ENCODE measurements around the gene CYP19A1.

The CYP19A1 gene

DNA sequence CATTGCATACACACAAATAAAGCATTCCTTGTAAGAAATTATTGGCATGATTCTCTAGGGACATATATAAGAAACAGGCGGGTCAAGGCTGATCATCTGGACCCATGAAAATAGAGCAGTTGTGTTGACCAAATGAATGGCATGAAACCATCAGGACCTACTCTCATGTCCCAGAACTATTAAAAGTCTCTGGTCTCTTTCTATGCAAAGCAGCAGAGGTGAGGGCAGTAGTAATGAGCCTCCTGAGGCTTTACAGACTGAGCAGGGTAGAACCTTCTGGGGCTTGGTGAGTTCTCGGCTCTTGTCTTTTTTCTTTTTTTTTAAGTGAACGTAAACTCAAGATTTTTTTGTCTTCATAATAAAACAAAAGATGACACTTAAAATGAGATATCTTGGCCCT lies 12.3 kb upstream of the CYP19A1 start:
- Histone ChIP-seq H3K4me3 (ENCODE audit: low read depth, low read length) (no peak overlapping the region), H3K4me1 (ENCODE audit: control insufficient read depth, insufficient read depth, low read length) (no peaks in the 10 kb centered on the region), H3K9me3 (ENCODE audit: control insufficient read depth, insufficient read depth, low read depth, low read length) (no peaks in the 10 kb centered on the region), H3K36me3 (ENCODE audit: control insufficient read depth in 2 of 2, insufficient read depth in 1 of 2, low read length in 2 of 2) (no peaks in the 10 kb centered on the region), H3K27ac (ENCODE audit: extremely low read depth, low read depth, low read length) (no peak overlapping the region)
- TF ChIP-seq KLF16 (tag by site-specific recombination; IDR thresholded peaks at IDR 0.05) (no peak), ZNF146 (tag by site-specific recombination; IDR thresholded peaks at IDR 0.05) (no peak), ZNF624 (tag by site-specific recombination; IDR thresholded peaks at IDR 0.05) (no peak), IKZF3 (tag by site-specific recombination; IDR thresholded peaks at IDR 0.05) (no peak), ZBTB49 (tag by site-specific recombination; IDR thresholded peaks at IDR 0.05; ENCODE audit: low read depth) (no peak), ZBTB44 (tag by site-specific recombination; IDR thresholded peaks at IDR 0.05) (no peak), ZNF585B (tag by site-specific recombination; IDR thresholded peaks at IDR 0.05) (no peak), GLIS1 (tag by site-specific recombination; IDR thresholded peaks at IDR 0.05) (no peak), ZNF202 (tag by site-specific recombination; IDR thresholded peaks at IDR 0.05; ENCODE audit: borderline replicate concordance) (no peak), ZNF132 (tag by site-specific recombination; IDR thresholded peaks at IDR 0.05; ENCODE audit: borderline replicate concordance) (no peak), YY2 (tag by site-specific recombination; IDR thresholded peaks at IDR 0.05) (no peak), ZNF600 (tag by site-specific recombination; IDR thresholded peaks at IDR 0.05) (no peak), ZNF2 (tag by site-specific recombination; IDR thresholded peaks at IDR 0.05) (no peak), ZNF10 (tag by site-specific recombination; IDR thresholded peaks at IDR 0.05) (no peak)
- TF ChIP-seq, protein P1, sequence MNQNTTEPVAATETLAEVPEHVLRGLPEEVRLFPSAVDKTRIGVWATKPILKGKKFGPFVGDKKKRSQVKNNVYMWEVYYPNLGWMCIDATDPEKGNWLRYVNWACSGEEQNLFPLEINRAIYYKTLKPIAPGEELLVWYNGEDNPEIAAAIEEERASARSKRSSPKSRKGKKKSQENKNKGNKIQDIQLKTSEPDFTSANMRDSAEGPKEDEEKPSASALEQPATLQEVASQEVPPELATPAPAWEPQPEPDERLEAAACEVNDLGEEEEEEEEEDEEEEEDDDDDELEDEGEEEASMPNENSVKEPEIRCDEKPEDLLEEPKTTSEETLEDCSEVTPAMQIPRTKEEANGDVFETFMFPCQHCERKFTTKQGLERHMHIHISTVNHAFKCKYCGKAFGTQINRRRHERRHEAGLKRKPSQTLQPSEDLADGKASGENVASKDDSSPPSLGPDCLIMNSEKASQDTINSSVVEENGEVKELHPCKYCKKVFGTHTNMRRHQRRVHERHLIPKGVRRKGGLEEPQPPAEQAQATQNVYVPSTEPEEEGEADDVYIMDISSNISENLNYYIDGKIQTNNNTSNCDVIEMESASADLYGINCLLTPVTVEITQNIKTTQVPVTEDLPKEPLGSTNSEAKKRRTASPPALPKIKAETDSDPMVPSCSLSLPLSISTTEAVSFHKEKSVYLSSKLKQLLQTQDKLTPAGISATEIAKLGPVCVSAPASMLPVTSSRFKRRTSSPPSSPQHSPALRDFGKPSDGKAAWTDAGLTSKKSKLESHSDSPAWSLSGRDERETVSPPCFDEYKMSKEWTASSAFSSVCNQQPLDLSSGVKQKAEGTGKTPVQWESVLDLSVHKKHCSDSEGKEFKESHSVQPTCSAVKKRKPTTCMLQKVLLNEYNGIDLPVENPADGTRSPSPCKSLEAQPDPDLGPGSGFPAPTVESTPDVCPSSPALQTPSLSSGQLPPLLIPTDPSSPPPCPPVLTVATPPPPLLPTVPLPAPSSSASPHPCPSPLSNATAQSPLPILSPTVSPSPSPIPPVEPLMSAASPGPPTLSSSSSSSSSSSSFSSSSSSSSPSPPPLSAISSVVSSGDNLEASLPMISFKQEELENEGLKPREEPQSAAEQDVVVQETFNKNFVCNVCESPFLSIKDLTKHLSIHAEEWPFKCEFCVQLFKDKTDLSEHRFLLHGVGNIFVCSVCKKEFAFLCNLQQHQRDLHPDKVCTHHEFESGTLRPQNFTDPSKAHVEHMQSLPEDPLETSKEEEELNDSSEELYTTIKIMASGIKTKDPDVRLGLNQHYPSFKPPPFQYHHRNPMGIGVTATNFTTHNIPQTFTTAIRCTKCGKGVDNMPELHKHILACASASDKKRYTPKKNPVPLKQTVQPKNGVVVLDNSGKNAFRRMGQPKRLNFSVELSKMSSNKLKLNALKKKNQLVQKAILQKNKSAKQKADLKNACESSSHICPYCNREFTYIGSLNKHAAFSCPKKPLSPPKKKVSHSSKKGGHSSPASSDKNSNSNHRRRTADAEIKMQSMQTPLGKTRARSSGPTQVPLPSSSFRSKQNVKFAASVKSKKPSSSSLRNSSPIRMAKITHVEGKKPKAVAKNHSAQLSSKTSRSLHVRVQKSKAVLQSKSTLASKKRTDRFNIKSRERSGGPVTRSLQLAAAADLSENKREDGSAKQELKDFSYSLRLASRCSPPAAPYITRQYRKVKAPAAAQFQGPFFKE (tag by site-specific recombination; IDR thresholded peaks at IDR 0.05; ENCODE audit: borderline replicate concordance): no peak
- TF ChIP-seq, protein P2, sequence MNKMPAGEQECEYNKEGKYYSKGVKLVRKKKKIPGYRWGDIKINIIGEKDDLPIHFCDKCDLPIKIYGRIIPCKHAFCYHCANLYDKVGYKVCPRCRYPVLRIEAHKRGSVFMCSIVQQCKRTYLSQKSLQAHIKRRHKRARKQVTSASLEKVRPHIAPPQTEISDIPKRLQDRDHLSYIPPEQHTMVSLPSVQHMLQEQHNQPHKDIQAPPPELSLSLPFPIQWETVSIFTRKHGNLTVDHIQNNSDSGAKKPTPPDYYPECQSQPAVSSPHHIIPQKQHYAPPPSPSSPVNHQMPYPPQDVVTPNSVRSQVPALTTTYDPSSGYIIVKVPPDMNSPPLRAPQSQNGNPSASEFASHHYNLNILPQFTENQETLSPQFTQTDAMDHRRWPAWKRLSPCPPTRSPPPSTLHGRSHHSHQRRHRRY (tag by site-specific recombination; IDR thresholded peaks at IDR 0.05): no peak
- TF ChIP-seq, protein P3, sequence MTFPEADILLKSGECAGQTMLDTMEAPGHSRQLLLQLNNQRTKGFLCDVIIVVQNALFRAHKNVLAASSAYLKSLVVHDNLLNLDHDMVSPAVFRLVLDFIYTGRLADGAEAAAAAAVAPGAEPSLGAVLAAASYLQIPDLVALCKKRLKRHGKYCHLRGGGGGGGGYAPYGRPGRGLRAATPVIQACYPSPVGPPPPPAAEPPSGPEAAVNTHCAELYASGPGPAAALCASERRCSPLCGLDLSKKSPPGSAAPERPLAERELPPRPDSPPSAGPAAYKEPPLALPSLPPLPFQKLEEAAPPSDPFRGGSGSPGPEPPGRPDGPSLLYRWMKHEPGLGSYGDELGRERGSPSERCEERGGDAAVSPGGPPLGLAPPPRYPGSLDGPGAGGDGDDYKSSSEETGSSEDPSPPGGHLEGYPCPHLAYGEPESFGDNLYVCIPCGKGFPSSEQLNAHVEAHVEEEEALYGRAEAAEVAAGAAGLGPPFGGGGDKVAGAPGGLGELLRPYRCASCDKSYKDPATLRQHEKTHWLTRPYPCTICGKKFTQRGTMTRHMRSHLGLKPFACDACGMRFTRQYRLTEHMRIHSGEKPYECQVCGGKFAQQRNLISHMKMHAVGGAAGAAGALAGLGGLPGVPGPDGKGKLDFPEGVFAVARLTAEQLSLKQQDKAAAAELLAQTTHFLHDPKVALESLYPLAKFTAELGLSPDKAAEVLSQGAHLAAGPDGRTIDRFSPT (tag by site-specific recombination; IDR thresholded peaks at IDR 0.05): no peak
- TF ChIP-seq, protein P4, sequence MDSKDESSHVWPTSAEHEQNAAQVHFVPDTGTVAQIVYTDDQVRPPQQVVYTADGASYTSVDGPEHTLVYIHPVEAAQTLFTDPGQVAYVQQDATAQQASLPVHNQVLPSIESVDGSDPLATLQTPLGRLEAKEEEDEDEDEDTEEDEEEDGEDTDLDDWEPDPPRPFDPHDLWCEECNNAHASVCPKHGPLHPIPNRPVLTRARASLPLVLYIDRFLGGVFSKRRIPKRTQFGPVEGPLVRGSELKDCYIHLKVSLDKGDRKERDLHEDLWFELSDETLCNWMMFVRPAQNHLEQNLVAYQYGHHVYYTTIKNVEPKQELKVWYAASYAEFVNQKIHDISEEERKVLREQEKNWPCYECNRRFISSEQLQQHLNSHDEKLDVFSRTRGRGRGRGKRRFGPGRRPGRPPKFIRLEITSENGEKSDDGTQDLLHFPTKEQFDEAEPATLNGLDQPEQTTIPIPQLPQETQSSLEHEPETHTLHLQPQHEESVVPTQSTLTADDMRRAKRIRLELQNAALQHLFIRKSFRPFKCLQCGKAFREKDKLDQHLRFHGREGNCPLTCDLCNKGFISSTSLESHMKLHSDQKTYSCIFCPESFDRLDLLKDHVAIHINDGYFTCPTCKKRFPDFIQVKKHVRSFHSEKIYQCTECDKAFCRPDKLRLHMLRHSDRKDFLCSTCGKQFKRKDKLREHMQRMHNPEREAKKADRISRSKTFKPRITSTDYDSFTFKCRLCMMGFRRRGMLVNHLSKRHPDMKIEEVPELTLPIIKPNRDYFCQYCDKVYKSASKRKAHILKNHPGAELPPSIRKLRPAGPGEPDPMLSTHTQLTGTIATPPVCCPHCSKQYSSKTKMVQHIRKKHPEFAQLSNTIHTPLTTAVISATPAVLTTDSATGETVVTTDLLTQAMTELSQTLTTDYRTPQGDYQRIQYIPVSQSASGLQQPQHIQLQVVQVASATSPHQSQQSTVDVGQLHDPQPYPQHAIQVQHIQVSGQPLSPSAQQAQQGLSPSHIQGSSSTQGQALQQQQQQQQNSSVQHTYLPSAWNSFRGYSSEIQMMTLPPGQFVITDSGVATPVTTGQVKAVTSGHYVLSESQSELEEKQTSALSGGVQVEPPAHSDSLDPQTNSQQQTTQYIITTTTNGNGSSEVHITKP (tag by site-specific recombination; IDR thresholded peaks at IDR 0.05): no peak
- ChIA-PET POLR2A (no interaction called here), CTCF (no interaction called here)
